GM12878 (cell line): ENCODE results near the gene SCARB1. TPM values are rescaled to one million over a fixed set of nuclear protein-coding genes. Genes with fewer than 3 reads are reported as not detected.

Experiments
- ATAC-seq: fragments of 200-7000 bp; cut with Tn5 transposase; 3 replicates; pipeline ENCODE4 v1.9.1; 2020; ENCODE audit warnings: mild to moderate bottlenecking, moderate library complexity
- BruUV-seq: library from RNA; stranded (reverse); fragments of 400-500 nt; replicated peaks from 2 replicates; lab custom pipeline; 2021; lab: Mats Ljungman, UMichigan
- CTCF ChIA-PET: fragments of 300-600 bp; sonication (Branson Sonifier 250); formaldehyde crosslinking; extraction: SDS; loops from one replicate; lab custom pipeline; 2021; ENCODE audit warnings: inconsistent platforms; lab: Yijun Ruan, JAX
- POLR2A ChIA-PET: fragments of 350-600 bp; formaldehyde crosslinking; extraction: SDS; loops from one replicate; lab custom pipeline; 2021; ENCODE audit warnings: inconsistent platforms; lab: Charles Lee
- RAD21 ChIA-PET: fragments of 300-600 bp; sonication (Branson Sonifier 250); formaldehyde crosslinking; loops from one replicate; lab custom pipeline; 2023; ENCODE audit warnings: antibody characterized with exemption; ENCODE audit not compliant: unreplicated experiment; lab: Charles Lee
- SMC1A ChIA-PET: fragments of 300-600 bp; sonication (Branson Sonifier 250); formaldehyde crosslinking; loops from one replicate; lab custom pipeline; 2023; ENCODE audit not compliant: unreplicated experiment, uncharacterized antibody; lab: Charles Lee
- DNase-seq: peaks from one replicate; pipeline ENCODE4 v3.0.0-alpha.2; 2011; ENCODE audit warnings: low read depth, low spot score
- FAIRE-seq: peaks from 3 replicates; lab custom pipeline; 2011; peaks lifted over from hg19 to GRCh38; lab: Jason Lieb, UNC
- H2AFZ ChIP-seq: 2 replicates; pipeline ENCODE4 v1.6.0; 2011; ENCODE audit warnings: low read depth, low read length, control low read depth; ENCODE audit not compliant: control insufficient read depth
- H3K27ac ChIP-seq: 2 replicates; pipeline ENCODE4 v1.5.1; 2011; ENCODE audit warnings: control low read depth; ENCODE audit not compliant: control insufficient read depth, insufficient read depth
- H3K27me3 ChIP-seq, 2 experiments: replicated peaks in 1 of 2; 2 replicates each; pipeline versions ENCODE4 v1.6.0 to v1.6.1; 2011; ENCODE audit warnings: low read length in 1 of 2; ENCODE audit not compliant: control insufficient read depth in 2 of 2, insufficient read depth in 2 of 2
- H3K36me3 ChIP-seq, 2 experiments: 2 replicates each; pipeline ENCODE4 v1.5.1; 2011; ENCODE audit warnings: low read length in 1 of 2; ENCODE audit not compliant: control insufficient read depth in 2 of 2, insufficient read depth in 2 of 2
- H3K4me1 ChIP-seq: 2 replicates; pipeline ENCODE4 v1.6.1; 2011; ENCODE audit warnings: mild to moderate bottlenecking, low read length, moderate library complexity, mixed read lengths; ENCODE audit not compliant: control insufficient read depth, insufficient read depth
- H3K4me2 ChIP-seq: 2 replicates; pipeline ENCODE4 v1.6.0; 2011; ENCODE audit warnings: control low read depth; ENCODE audit not compliant: control insufficient read depth, insufficient read depth
- H3K4me3 ChIP-seq: fragments of 200-600 bp; sonication (generic); 2 replicates; pipeline ENCODE4 v1.5.1; 2016
- H3K79me2 ChIP-seq: 2 replicates; pipeline ENCODE4 v1.6.0; 2011; ENCODE audit warnings: low read length; ENCODE audit not compliant: control insufficient read depth, insufficient read depth
- H3K9ac ChIP-seq: 2 replicates; pipeline ENCODE4 v1.8.0; 2011; ENCODE audit warnings: low read length, control low read depth, mixed read lengths; ENCODE audit not compliant: control insufficient read depth, insufficient read depth
- H3K9me3 ChIP-seq: replicated peaks from 3 replicates; pipeline ENCODE4 v1.5.1; 2011; ENCODE audit warnings: mild to moderate bottlenecking, low read length; ENCODE audit not compliant: control insufficient read depth, insufficient read depth
- H4K20me1 ChIP-seq: 2 replicates; pipeline ENCODE4 v1.6.0; 2011; ENCODE audit not compliant: control insufficient read depth, insufficient read depth
- NRF1 ChIP-seq: conservative IDR thresholded peaks from 2 replicates; pipeline ENCODE4 v1.6.1; 2011; ENCODE audit warnings: mild to moderate bottlenecking, low read depth, low read length, improper control_type of control experiment
- RAD21 ChIP-seq: IDR thresholded peaks from 2 replicates; pipeline ENCODE4 v1.6.1; 2011; ENCODE audit warnings: mild to moderate bottlenecking, low read depth, low read length, moderate library complexity; ENCODE audit not compliant: insufficient read depth
- WGBS: methylation state at CpG from one replicate; pipeline ENCODE4 v1.1.6; 2016; ENCODE audit warnings: low lambda C conversion rate; ENCODE audit not compliant: insufficient replicate concordance, insufficient coverage; ENCODE audit errors: missing lambda C conversion rate; 5-methylcytosine and 5-hydroxymethylcytosine counted together
- in situ Hi-C: fragments of 300-500 bp; cut with MboI; formaldehyde crosslinking; loops from 9 replicates; pipeline ENCODE4 v1.14.3; 2018; ENCODE audit warnings: mixed read lengths
- intact Hi-C: fragments of 100-400 bp; cut with micrococcal nuclease; formaldehyde crosslinking; loops from one replicate; pipeline ENCODE4 v1.14.2; 2022; ENCODE audit not compliant: unreplicated experiment
- polyA plus RNA-seq, 11 experiments: library from polyadenylated mRNA; depleted of rRNA in 4 of 11; unstranded in 6 of 11; stranded (reverse) in 5 of 11; fragments of >200 nt; fragmentation: Nextera tagmentation in 4 of 11; fragmentation: Illumina TruSeq in 1 of 11; extraction: Ambion mirVana in 4 of 11; extraction: Trizol in 1 of 11; gene quantifications; 1 replicate in 1 of 11; 2 replicates in 10 of 11; pipeline versions ENCODE4 v1.2.1 to v1.2.3, GENCODE V29; 2011 to 2016; ENCODE audit warnings: inconsistent platforms in 2 of 11, missing spikeins in 2 of 11, low read depth in 1 of 11
- total RNA-seq, 4 experiments: library from RNA; depleted of rRNA in 3 of 4; stranded (reverse); fragments of >200 nt in 3 of 4; fragmentation: Illumina TruSeq in 1 of 4; extraction: Trizol in 1 of 4; gene quantifications; 2 replicates each; pipeline versions ENCODE4 v1.2.1 to v1.2.3, GENCODE V29; 2013 to 2021
- TF ChIP-seq, protein P1 (sequence below): IDR thresholded peaks from 2 replicates; pipeline ENCODE4 v1.6.1; 2011; ENCODE audit warnings: borderline replicate concordance, low read depth, mild to moderate bottlenecking, moderate library complexity, low read length; ENCODE audit not compliant: insufficient read depth, poor library complexity, severe bottlenecking
- TF ChIP-seq, protein P2 (sequence below): fragments of 450-650 bp; IDR thresholded peaks from 2 replicates; pipeline ENCODE4 v1.6.1; 2017; ENCODE audit warnings: borderline replicate concordance
- TF ChIP-seq, protein P3 (sequence below): IDR thresholded peaks from 2 replicates; pipeline ENCODE4 v1.6.1; 2012; ENCODE audit warnings: low read depth, low read length, improper control_type of control experiment

Gene SCARB1
- total and polyA plus RNA-seq, 10 of the 15 experiments (the other 5 are each of a cell fraction or from before 2014, with no cell fraction given): 0.34 to 104 (median 63.1) TPM

- H4K20me1 ChIP-seq: no peaks in the 10 kb centered on the region
- ChIA-PET CTCF (interaction anchor here (1.0 kb wide), 1 partner anchor 21 kb away, joined by 3 read pairs; no protein-coding TSS in a partner anchor), SMC1A (no interaction called here)
- no peaks in the 10 kb centered on the region for H3K36me3 ChIP-seq
- FAIRE-seq: peak; percentile 62
- H3K9ac ChIP-seq: no peak overlapping the region
- no peak for ATAC-seq
- H3K4me1 ChIP-seq: peaks cover 11% of the 10 kb centered on the region
- BruUV-seq: no TSS peak
- DNase-seq: no peak
- no peaks in the 10 kb centered on the region for H3K9me3 ChIP-seq
- no peaks in the 10 kb centered on the region for H3K79me2 ChIP-seq
- TF ChIP-seq NRF1: no peak
- TF ChIP-seq, protein P1, sequence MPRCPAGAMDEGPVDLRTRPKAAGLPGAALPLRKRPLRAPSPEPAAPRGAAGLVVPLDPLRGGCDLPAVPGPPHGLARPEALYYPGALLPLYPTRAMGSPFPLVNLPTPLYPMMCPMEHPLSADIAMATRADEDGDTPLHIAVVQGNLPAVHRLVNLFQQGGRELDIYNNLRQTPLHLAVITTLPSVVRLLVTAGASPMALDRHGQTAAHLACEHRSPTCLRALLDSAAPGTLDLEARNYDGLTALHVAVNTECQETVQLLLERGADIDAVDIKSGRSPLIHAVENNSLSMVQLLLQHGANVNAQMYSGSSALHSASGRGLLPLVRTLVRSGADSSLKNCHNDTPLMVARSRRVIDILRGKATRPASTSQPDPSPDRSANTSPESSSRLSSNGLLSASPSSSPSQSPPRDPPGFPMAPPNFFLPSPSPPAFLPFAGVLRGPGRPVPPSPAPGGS: peak; percentile 42
- no peak for TF ChIP-seq RAD21
- TF ChIP-seq, protein P2, sequence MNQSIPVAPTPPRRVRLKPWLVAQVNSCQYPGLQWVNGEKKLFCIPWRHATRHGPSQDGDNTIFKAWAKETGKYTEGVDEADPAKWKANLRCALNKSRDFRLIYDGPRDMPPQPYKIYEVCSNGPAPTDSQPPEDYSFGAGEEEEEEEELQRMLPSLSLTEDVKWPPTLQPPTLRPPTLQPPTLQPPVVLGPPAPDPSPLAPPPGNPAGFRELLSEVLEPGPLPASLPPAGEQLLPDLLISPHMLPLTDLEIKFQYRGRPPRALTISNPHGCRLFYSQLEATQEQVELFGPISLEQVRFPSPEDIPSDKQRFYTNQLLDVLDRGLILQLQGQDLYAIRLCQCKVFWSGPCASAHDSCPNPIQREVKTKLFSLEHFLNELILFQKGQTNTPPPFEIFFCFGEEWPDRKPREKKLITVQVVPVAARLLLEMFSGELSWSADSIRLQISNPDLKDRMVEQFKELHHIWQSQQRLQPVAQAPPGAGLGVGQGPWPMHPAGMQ: no peak
- TF ChIP-seq, protein P3, sequence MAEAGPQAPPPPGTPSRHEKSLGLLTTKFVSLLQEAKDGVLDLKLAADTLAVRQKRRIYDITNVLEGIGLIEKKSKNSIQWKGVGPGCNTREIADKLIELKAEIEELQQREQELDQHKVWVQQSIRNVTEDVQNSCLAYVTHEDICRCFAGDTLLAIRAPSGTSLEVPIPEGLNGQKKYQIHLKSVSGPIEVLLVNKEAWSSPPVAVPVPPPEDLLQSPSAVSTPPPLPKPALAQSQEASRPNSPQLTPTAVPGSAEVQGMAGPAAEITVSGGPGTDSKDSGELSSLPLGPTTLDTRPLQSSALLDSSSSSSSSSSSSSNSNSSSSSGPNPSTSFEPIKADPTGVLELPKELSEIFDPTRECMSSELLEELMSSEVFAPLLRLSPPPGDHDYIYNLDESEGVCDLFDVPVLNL: no peak
- TF ChIP-seq, all 136 proteins: peak for 1
- Histone ChIP-seq H3K4me2 (no peak overlapping the region), H2AFZ (no peak overlapping the region), H3K4me3 (no peak overlapping the region), H3K27me3 (no peaks in the 10 kb centered on the region), H3K27ac (no peak overlapping the region)
- intact Hi-C loops (no loop called here), in situ Hi-C loops (no loop called here)
- 90% methylated on average over 2 of the region's 2 CpGs for WGBS
- POLR2A ChIA-PET: no interaction called here
- RAD21 ChIA-PET: no interaction called here
Measured at GRCh38 chr12:124876171-124876570, 12.5 kb upstream of the SCARB1 start.
